Measurements from ENCODE around the gene DKKL1. TPM values are rescaled to one million over a fixed set of nuclear protein-coding genes. Genes with fewer than 3 reads are reported as not detected.

DKKL1 gene
- total RNA-seq, 2 donors from 2014 or later = not detected

DNA sequence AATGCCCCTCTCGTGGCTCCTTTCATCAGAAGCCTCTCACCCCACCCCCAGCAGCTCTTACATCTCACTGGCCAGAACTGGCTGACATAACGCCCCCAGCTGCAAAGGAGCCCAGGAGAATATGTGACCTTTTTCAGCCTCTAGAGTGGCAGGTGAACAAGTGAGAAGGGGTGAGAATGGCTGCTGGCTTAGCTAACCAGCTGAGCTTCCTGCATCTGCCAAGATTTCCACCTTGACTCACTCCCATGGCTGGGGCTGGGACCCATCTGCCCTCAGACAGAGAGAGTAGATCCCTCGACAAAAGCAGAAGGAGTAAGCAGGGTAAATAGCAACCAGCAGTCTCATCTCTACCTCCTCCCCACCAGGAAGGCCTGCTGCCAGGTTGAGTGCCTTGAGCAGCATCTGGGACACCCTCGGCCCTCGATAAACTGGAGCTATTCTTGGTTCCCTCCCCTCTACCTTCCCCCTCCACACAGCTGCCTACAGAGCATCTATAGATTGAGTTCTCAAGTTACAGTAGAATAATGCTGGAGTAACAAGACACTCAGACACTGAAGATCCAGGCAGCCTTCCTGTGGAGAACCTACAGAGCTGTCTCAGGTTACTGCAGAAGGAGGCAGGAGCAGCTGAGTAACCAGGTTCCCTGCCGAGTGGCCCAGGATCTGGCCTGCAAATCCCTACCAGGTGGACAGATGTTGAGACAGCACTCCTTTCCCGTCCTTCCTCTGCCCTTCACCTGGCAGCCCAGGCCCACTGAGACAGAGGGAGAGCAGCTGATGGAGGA lies 39.9 kb downstream of the DKKL1 start:
- DNase-seq (no peak), ATAC-seq (replicated peaks in 1 of 2) (no peak)
- Mint-ChIP-seq H3K9me3 (no peaks in the 10 kb centered on the region), H3K36me3 (ENCODE audit: insufficient read depth in 2 of 2) (no peaks in the 10 kb centered on the region), H3K27ac (no peak overlapping the region), H3K4me3 (no peak overlapping the region), H3K27me3 (ENCODE audit: low read depth) (no peaks in the 10 kb centered on the region), H3K4me1 (ENCODE audit: low read depth) (peaks cover 19% of the 10 kb centered on the region)

DNA sequence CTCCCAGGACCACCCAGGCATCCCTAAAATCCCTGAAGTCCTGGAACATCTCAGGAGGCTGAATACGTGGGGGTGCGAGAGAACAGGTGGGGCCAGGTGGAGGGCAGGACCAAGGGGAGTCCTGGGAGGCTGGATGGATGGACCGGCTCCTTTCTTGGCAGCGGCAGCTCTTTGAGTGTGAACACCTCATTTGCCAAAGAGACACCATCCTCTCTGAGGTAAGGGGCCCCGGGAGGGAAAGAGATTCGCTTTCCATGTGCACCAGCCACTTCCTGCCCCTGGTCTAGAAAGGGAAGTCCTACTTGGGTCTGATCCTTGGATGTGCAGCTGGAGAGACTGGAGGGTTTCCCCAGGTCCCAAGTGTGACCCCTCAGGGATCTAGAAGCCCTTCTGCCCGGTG lies 43.4 kb downstream of the DKKL1 start:
- H3K27me3 Mint-ChIP-seq (ENCODE audit: low read depth) = no peaks in the 10 kb centered on the region
- ATAC-seq (replicated peaks in 1 of 2) = no peak
- no peak overlapping the region for H3K27ac Mint-ChIP-seq
- no peak overlapping the region for H3K4me3 Mint-ChIP-seq
- H3K4me1 Mint-ChIP-seq (ENCODE audit: low read depth) = peaks cover 44% of the 10 kb centered on the region
- no peaks in the 10 kb centered on the region for H3K9me3 Mint-ChIP-seq
- no peaks in the 10 kb centered on the region for H3K36me3 Mint-ChIP-seq (ENCODE audit: insufficient read depth in 2 of 2)
- no peak for DNase-seq

- H3K4me1 Mint-ChIP-seq (ENCODE audit: low read depth) = peaks cover 48% of the 10 kb centered on the region
- peak overlapping the region in 1 of 2 donors; percentile 25 for H3K4me3 Mint-ChIP-seq
- ATAC-seq (replicated peaks in 1 of 2) = peak; percentile 22 to 25
- H3K9me3 Mint-ChIP-seq = no peaks in the 10 kb centered on the region
- H3K27ac Mint-ChIP-seq = no peak overlapping the region
- H3K36me3 Mint-ChIP-seq (ENCODE audit: insufficient read depth in 2 of 2) = no peaks in the 10 kb centered on the region
- DNase-seq = no peak
- no peaks in the 10 kb centered on the region for H3K27me3 Mint-ChIP-seq (ENCODE audit: low read depth)
These were observed 43.9 kb downstream of the DKKL1 start for GRCh38 chr19:49407482-49408015.

DNA sequence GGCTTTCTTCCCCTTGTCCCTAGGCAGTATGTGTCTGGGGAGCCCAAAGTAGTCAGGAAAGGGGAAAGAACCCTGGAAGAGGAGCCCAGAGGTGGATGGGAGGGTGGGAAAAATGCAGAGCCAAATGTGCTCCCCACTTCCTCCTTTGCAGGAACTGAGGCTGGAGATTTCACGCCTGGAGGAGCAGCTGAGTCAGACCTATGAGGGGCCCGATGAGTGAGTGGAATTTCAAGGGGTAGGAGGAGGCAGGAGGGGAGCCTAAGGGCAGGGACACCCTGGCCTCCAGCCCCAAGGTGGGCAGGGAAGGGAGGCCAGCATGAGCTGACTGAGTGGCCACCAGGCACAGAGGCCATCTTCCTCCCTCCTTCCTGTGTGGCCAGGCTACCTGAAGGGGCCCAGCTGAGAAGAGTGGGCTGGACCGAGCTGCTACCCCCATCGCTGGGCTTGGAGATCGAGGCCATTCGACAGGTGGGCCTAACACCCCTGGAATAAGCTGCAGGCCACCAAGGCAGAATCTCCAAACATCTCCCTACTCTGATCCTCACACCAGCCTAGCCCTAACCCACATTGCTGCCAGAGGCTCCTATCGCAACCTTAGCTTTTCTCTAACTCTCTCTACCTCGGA lies 45.3 kb downstream of the DKKL1 start:
- no peak for DNase-seq
- Mint-ChIP-seq H3K27me3 (ENCODE audit: low read depth) (no peaks in the 10 kb centered on the region), H3K9me3 (no peaks in the 10 kb centered on the region), H3K4me3 (peak overlapping the region; percentile 41 to 58), H3K36me3 (ENCODE audit: insufficient read depth in 2 of 2) (no peaks in the 10 kb centered on the region), H3K27ac (peak overlapping the region; percentile 47), H3K4me1 (ENCODE audit: low read depth) (peaks cover 48% of the 10 kb centered on the region)
- no peak for ATAC-seq (replicated peaks in 1 of 2)

DNA sequence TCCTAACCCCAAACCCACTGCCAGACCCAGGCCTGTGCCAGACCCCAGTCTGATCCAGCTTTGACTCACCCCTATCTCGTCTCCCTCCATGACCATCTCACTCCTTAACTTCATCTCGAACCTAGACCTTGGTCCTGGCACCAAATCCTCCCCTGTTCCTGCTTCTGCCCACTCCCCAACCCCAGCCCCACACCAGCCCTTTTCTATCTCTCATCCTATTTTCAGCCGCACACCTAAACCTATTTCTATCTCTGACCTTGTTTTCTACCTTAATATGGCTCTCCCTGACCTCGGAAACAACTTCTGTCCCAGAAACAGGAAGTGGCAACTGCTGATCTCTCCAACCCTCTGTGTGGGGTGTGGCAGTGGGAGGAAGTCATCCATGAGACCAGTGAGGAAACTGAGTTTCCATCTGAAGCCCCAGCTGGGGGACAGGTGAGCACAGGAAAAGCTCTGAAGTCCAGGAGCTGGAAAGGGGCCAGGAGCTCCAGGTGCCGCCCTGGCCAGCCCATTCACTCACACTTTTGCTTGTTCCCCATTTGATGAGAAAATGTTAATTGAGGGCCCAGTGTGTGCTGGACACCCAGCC lies 45.9 kb downstream of the DKKL1 start:
- H3K4me3 Mint-ChIP-seq = peak overlapping the region; percentile 41 to 58
- H3K27ac Mint-ChIP-seq = peak overlapping the region; percentile 47
- peaks cover 48% of the 10 kb centered on the region for H3K4me1 Mint-ChIP-seq (ENCODE audit: low read depth)
- no peaks in the 10 kb centered on the region for H3K27me3 Mint-ChIP-seq (ENCODE audit: low read depth)
- ATAC-seq (replicated peaks in 1 of 2) (peak; percentile 53 to 69), DNase-seq (no peak)
- H3K9me3 Mint-ChIP-seq = no peaks in the 10 kb centered on the region
- no peaks in the 10 kb centered on the region for H3K36me3 Mint-ChIP-seq (ENCODE audit: insufficient read depth in 2 of 2)

DNA sequence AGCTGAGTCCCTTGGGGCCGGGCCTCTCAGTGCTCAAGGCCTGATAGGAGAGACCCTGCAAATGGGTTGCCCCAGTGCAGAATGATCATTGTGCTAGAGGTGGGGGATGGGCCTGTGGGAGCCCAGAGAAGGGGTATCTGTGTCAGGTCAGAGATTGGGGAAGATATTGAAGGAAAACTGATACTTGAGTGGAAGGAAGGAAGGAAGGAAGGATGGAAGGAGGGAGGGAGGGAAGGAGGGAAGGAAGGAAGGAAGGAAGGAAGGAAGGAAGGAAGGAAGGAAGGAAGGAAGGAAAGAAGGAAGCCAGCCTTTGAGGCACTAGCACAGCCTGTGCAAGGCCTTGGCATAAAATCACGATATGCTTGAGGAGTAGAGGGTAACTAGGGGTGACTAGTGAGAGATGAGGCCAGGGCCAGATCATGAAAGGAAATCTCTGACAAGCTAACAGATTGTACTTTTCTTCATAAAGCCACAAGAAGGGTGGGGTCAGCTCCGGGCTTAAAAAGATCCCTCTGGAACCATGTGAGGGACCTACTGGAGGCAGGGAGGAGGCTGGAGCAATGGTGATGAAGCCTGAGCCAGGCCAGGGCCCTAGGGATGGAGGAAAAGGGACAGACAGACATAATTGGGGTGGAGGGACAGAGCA lies 48.1 kb downstream of the DKKL1 start:
- Mint-ChIP-seq H3K4me3 (no peak overlapping the region), H3K27me3 (ENCODE audit: low read depth) (no peaks in the 10 kb centered on the region), H3K27ac (no peak overlapping the region), H3K4me1 (ENCODE audit: low read depth) (peaks cover 48% of the 10 kb centered on the region), H3K36me3 (ENCODE audit: insufficient read depth in 2 of 2) (no peaks in the 10 kb centered on the region), H3K9me3 (no peaks in the 10 kb centered on the region)
- no peak for ATAC-seq (replicated peaks in 1 of 2)
- DNase-seq = no peak

DNA sequence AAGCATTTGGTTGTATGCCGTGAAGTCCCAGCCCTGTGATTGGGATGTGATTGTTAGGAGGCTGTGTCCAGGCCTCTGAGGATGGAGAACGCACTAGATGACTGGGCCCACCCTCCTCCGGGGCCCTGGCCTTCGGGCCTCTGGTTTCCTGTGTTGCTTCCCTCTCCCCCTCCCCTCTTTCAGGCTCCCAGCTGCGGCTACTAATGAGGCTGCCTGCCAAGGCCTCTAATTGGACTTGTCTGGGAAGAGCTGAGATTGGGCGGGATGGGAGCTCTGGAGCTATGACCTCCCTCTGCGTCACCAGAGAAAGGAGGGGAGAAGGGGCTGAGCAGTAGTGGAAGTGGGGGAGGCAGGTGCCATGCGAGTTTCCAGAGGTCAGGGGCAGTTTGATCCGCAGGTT lies 49.7 kb downstream of the DKKL1 start:
- no peaks in the 10 kb centered on the region for H3K36me3 Mint-ChIP-seq (ENCODE audit: insufficient read depth in 2 of 2)
- no peaks in the 10 kb centered on the region for H3K9me3 Mint-ChIP-seq
- ATAC-seq (replicated peaks in 1 of 2) (no peak), DNase-seq (no peak)
- peaks cover 10% of the 10 kb centered on the region for H3K27me3 Mint-ChIP-seq (ENCODE audit: low read depth)
- peaks cover 36% of the 10 kb centered on the region for H3K4me1 Mint-ChIP-seq (ENCODE audit: low read depth)
- no peak overlapping the region for H3K4me3 Mint-ChIP-seq
- H3K27ac Mint-ChIP-seq = no peak overlapping the region

GRCh38 chr19:49414256-49414655 lies 50.6 kb downstream of the DKKL1 start:
- Mint-ChIP-seq H3K27ac (no peak overlapping the region), H3K36me3 (ENCODE audit: insufficient read depth in 2 of 2) (no peaks in the 10 kb centered on the region), H3K9me3 (no peaks in the 10 kb centered on the region), H3K4me1 (ENCODE audit: low read depth) (peaks cover 27% of the 10 kb centered on the region), H3K27me3 (ENCODE audit: low read depth) (peaks cover 13% of the 10 kb centered on the region), H3K4me3 (no peak overlapping the region)
- DNase-seq (no peak), ATAC-seq (replicated peaks in 1 of 2) (no peak)

DNA sequence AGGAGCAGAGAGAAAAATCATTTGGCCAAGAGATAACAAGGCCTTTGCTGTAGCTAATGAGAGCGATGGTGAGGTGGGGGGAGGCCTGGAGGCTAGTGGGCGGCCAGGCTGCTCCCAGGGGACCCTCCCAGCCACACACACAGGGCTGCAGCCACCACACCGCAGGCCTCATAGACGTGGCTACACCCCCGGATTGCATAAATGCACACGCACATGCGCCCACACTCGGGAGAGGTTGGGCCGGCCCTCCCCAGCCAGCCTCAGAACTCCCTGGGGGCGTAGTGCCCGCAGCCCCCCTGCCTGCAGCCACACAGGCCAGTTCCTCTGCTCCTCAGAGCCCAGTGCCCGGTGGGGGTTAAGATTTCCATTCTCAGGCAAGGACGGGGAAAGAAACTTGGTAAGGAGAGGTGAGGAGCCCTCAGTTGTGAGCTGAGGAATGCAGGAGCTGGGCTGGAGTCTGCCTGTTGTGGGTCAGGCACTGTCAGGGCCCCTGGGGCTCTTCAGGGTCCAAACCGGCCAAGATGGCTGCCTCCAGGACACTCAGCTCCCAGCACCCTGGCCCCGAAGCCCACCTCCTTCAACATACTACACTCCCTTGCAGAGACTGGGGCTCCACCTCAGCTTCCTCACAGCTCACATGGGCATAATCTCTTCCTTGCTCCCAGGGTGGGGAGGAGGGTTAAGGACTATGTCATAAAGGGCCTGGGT lies 51.6 kb downstream of the DKKL1 start:
- Mint-ChIP-seq H3K36me3 (ENCODE audit: insufficient read depth in 2 of 2) (no peaks in the 10 kb centered on the region), H3K27ac (no peak overlapping the region), H3K4me1 (ENCODE audit: low read depth) (peaks cover 18% of the 10 kb centered on the region), H3K9me3 (no peaks in the 10 kb centered on the region), H3K4me3 (no peak overlapping the region), H3K27me3 (ENCODE audit: low read depth) (peaks cover 23% of the 10 kb centered on the region)
- DNase-seq = no peak
- no peak for ATAC-seq (replicated peaks in 1 of 2)

DNA sequence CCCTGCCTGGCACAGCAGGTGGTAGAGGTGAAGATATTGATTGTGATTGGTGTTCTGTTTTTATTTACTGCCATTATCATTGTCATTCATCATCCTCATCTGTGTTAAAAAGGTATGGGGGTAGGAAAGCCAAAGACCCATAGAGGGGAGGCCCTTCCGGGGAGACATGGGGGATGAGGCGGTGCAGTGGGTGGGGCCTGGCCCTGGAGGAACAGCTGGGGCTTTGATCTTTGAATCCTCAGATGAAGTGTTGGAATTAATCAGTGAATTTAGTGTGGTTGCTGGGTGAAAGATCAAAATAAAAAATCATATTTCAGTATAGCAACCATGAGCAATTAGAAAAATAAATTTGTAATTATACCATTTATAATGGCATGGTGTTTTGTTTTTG lies 52.1 kb downstream of the DKKL1 start:
- Mint-ChIP-seq H3K36me3 (ENCODE audit: insufficient read depth in 2 of 2) (no peaks in the 10 kb centered on the region), H3K9me3 (no peaks in the 10 kb centered on the region), H3K4me1 (ENCODE audit: low read depth) (peaks cover 21% of the 10 kb centered on the region), H3K27ac (no peak overlapping the region), H3K27me3 (ENCODE audit: low read depth) (peaks cover 29% of the 10 kb centered on the region), H3K4me3 (no peak overlapping the region)
- DNase-seq (no peak), ATAC-seq (replicated peaks in 1 of 2) (no peak)

- ATAC-seq (replicated peaks in 1 of 2) = no peak
- no peaks in the 10 kb centered on the region for H3K9me3 Mint-ChIP-seq
- peaks cover 21% of the 10 kb centered on the region for H3K4me1 Mint-ChIP-seq (ENCODE audit: low read depth)
- no peak overlapping the region for H3K27ac Mint-ChIP-seq
- no peak for DNase-seq
- H3K27me3 Mint-ChIP-seq (ENCODE audit: low read depth) = peaks cover 42% of the 10 kb centered on the region
- H3K36me3 Mint-ChIP-seq (ENCODE audit: insufficient read depth in 2 of 2) = no peaks in the 10 kb centered on the region
- no peak overlapping the region for H3K4me3 Mint-ChIP-seq
These were observed 53.4 kb downstream of the DKKL1 start for GRCh38 chr19:49417088-49417487.

GRCh38 chr19:49418511-49418910 lies 54.8 kb downstream of the DKKL1 start:
- peaks cover 30% of the 10 kb centered on the region for H3K4me1 Mint-ChIP-seq (ENCODE audit: low read depth)
- ATAC-seq (replicated peaks in 1 of 2) (no peak), DNase-seq (no peak)
- H3K9me3 Mint-ChIP-seq = no peaks in the 10 kb centered on the region
- peaks cover 55% of the 10 kb centered on the region for H3K27me3 Mint-ChIP-seq (ENCODE audit: low read depth)
- H3K4me3 Mint-ChIP-seq = no peak overlapping the region
- H3K36me3 Mint-ChIP-seq (ENCODE audit: insufficient read depth in 2 of 2) = no peaks in the 10 kb centered on the region
- H3K27ac Mint-ChIP-seq = no peak overlapping the region

Measured in activated T-cell treated with anti-CD3 and anti-CD28 coated beads, Interleukin-2, amount 50 U/mL, for 72 hours (primary cell).